GM12874 (cell line): Measurements from ENCODE around the gene ENO1.

Experiments used
- TF ChIP-seq, protein P1 (sequence below): IDR thresholded peaks from 2 replicates; pipeline ENCODE4 v1.5.1; 2011; ENCODE audit warnings: low read depth, mild to moderate bottlenecking, control low read depth, low read length, moderate library complexity; ENCODE audit not compliant: insufficient read depth

The ENO1 gene

DNA sequence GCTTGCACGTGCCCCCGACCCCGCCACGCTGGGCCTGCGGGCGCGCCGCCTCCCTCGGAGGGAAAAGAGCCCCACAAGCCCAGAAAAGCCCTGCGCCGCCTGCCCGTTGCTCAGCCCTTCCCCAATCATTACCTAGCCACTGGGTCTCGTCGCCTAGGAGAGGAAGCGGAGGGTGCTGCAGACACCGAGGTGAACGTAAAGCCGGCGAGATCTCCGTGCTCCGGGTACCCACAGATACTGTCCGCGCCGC is at the start of gene ENO1:
TSS of gene ENO1 (minus strand) at position 239 of the 250 bp plus-strand sequence. CDS start 3,778 bp downstream, outside the sequence.
- TF ChIP-seq, protein P1, sequence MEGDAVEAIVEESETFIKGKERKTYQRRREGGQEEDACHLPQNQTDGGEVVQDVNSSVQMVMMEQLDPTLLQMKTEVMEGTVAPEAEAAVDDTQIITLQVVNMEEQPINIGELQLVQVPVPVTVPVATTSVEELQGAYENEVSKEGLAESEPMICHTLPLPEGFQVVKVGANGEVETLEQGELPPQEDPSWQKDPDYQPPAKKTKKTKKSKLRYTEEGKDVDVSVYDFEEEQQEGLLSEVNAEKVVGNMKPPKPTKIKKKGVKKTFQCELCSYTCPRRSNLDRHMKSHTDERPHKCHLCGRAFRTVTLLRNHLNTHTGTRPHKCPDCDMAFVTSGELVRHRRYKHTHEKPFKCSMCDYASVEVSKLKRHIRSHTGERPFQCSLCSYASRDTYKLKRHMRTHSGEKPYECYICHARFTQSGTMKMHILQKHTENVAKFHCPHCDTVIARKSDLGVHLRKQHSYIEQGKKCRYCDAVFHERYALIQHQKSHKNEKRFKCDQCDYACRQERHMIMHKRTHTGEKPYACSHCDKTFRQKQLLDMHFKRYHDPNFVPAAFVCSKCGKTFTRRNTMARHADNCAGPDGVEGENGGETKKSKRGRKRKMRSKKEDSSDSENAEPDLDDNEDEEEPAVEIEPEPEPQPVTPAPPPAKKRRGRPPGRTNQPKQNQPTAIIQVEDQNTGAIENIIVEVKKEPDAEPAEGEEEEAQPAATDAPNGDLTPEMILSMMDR, result no peak

DNA sequence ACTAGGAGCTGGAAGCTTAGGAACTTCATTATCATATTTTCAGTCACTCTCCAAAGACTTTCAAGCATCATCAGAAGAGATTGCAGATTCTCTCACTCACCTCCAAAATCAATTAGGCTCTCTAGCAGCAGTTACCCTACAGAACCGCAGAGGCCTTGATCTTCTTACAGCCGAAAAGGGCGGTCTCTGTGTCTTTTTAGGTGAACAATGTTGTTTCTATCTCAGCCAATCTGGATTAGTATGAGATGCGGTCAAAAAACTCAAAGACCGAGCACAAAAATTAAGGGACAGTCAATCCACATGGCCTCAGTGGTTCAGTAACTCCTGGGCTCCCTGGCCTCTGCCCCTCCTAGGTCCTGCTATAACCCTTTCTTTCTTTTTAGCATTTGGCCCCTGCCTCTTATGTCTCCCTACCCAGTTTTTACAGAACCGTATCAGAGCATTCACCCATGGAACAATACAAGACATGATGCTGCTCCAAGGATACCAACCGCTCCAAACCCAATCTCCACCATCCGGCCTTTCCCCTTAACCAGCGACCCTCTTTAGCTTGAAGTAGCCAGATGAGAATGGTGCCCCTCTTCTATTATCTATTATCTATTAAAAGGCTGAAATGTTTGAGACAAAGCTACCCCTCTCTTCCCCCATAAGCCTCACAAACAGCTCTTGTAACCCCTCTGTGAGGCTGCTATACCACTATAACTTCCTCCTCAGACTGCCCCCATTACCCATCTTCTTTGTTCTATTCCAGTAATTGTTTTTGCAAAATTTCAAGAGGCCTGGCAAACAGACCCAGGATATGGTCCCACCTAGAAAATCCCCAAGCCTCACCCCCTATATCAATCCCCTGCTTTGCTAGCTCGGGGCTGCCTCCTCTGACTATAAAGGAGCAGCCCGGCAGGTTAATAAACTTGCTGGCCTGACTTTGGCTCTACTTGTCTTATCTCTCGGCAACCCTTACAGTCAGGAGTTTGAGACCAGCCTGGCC is 48.5 kb upstream of the ENO1 start:
- TF ChIP-seq, protein P1, result no peak

DNA sequence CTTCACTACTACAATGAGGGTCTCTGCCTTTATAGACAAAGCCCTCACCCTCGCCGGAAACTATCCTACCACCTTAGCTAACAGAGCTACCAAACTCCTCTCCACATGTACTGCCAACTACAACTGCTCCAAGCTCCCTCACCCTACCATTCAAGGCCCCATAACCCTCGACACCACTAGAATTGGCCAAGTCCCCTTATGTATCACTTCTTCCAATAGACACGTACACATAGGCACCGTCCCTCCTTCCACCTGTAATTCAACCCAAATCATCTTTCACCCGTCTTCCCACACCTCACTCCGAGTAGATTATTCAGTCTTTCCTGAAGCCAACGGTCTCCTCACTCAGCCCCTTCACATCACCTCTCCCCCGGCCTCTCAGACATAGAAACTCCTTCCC is 47.5 kb upstream of the ENO1 start:
- TF ChIP-seq, protein P1, result no peak

DNA sequence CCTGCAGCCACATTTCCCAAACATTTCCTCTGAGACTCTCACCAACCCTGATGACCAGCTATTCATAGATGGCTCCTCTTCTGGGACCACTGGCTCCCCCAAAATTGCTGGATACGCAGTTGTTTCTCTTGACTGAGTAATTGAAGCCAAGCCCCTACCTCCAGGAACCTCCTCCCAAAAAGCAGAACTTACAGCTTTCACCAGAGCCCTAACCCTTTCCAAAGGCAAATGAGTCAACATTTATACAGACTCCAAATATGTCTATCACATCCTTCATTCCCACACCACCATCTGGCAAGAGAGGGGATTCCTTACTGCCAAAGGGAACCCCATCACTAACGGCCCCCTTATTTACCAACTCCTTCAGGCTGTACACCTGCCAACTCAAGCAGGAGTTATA is 46.9 kb upstream of the ENO1 start:
- TF ChIP-seq, protein P1, result no peak

DNA sequence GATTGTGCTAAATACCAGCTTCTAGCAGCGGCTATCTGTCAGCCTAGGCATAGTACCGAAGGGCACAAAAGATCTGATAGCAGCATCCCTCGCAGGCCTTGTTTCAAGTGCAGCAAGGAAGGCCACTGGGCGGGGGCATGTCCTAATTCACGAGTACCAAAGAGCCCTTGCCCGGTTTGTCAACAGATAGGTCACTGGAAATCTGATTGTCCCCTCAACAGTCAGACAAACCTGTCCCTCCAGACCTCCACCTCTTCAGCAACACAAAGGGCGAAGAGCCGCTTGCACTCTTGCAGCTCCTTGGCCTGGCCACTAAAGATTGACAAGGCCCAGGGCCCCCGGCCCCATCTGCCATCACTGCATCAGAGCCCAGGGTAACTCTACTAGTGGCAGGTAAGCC is 44.5 kb upstream of the ENO1 start:
- TF ChIP-seq, protein P1, result no peak

DNA sequence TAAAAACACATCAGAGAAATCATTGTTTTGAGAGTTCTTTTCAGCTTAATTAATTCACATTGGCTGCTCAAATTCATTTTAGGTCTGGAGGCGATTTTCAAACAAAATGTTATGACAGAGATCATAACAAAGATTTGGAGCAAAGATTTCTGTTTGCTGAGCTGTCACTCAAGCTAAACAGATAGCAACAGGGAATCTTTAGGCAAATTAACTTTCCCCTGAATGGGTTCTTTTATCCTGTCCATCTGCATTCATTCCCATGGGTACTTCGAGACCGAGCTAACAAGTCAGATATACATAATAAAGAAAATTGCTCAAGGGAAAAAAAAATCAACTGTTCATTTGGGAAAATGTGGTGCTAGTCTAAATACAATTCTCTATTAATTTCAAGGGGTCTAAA is 37.0 kb upstream of the ENO1 start:
- TF ChIP-seq, protein P1, result no peak

DNA sequence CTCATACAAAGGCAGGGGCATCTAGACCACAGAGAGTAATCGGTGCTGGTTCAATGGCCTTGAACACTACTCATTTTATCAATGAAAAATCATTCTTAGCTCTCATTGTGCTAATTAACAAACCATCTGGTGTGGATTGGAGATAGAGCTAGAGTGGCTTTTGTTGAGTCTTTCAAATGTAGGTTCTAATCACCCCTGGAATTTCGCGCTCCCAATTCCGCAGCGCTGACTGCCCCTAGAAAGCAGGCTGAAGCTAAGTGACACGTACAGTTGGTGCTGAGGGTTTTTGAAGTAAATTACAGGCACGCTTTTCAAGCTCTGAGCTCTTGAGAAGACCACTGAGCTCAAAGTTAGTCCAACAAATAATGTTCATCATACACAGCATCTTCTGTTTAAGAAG is 36.0 kb upstream of the ENO1 start:
- TF ChIP-seq, protein P1, result no peak
